ENCODE measurements around the gene TFEB.
A peak's percentile ranks its signal among the peaks of the same experiment; 100 is the strongest.

TFEB gene

GRCh38 chr6:41687501-41688175 is 47.8 kb downstream of the TFEB start:
- DNase-seq: no peak

DNA sequence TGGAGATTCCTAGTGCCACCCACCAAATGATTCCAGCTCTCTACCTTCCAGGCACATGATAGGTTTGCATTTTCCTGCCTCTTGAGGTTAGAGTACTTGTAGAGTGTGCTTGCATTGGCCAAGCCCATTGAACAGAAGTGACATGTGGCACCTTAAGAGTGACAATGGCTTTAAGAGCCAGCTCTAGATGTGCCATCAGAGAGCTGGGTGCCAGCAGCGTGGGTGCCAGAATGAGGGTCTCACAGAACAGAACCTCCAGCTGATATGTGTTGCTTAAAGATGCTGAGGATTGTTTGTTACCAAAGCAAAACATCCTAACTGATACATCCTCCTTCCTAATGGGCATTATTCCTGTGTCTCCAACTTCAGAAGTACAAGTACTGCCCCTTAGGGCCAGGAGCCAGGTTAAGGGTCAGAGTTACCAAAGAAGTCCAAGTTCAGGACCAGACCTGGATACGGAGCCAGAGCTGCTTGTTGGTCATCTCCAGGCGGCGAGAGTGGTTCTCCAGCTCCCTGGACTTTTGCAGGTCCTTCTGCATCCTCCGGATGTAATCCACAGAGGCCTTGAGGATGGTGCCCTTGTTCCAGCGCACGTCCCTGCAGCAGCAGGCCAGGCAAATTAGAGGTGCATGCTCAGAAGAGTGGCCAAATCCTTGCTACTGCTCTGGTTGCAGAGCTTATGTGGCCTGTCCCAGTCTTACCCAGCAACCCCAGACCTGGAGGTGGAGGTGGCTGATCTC is 49.6 kb downstream of the TFEB start:
- DNase-seq: no peak

DNA sequence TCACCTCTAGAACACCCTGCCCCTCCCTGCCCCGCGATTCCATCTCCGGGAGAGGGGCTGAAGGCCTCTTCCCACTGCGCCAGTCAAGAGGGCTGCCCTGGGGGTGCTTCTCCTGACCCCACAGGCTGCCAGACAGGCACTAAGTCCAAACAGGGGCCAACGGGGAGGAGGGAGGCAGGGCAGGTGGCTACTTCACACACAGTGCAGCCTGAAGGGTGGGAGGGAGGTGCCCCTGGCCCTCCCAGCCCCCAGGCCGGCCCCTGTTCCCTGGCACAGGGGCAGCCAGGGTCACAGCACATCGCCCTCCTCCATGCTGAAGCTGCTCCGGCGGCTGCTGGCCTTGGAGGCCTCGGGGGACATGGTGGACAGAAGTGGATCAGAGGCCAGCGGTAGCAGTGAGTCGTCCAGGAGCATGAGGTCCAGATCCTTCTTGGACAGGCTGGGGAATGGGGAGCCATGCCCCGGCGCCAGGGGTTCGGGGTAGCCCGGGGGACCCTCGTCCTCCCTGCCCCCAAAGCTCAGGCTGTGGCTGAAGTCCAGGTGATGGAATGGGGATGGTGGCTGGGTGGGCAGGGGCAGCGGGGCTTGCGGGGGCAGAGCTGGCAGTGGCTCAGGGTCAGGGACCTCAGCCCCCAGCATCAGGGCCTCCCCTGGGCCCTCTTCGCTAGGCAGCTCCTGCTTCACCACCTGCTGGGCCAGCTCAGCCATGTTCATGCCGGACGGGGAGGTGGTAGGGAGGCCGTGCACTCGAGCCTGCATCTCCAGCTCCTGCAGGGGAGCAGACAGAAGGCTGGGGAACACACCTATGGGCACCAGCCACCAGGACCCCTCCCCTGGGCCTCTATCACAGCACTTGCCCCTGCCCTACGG is 50.9 kb downstream of the TFEB start:
- DNase-seq: no peak

DNA sequence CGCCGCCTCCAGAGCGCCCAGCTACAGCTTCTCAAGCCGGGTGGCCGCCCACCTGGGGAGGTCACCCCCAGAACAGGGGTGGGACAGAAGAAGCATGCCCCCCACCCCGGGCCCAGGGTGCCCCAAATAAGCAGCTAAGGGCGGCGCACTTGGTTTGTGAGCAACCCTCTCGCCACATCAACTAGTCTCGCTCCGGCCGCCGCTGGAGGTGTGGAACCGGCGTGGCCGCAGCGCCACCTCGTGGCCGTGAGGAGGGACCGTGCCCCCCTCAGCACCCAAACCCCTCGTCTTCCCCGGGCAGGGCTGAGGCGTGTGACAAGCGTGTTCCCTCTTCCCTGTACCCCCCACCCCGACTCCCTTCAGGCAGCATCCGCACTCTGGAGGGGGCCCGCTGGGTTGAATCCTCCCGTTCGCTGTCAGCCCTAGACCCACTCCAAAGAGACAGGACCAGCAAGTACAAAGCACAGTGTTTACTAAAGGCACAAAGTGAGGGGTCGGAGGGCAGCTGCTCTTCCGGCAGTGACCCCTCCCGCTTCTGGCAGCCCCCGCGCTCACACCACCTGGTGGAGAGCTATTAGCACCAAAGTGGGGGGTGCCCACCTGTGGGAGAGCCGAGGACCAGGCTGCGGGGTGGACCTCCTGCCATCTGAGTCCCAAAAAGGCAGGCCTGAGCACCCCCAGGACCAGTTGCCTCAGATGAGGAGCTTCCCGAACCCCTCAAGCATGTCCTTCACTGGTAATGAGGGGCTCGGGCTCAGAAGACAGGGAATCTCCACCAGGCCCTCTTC is 51.7 kb downstream of the TFEB start:
- DNase-seq: peak; percentile 52 to 83

- no peak for DNase-seq
Observed at GRCh38 chr6:41683273-41683522, 52.2 kb downstream of the TFEB start.

- DNase-seq: no peak
Observed at GRCh38 chr6:41682497-41683272, 52.7 kb downstream of the TFEB start.

GRCh38 chr6:41682056-41682477 is 53.3 kb downstream of the TFEB start:
- DNase-seq: peak; percentile 89 to 96

DNA sequence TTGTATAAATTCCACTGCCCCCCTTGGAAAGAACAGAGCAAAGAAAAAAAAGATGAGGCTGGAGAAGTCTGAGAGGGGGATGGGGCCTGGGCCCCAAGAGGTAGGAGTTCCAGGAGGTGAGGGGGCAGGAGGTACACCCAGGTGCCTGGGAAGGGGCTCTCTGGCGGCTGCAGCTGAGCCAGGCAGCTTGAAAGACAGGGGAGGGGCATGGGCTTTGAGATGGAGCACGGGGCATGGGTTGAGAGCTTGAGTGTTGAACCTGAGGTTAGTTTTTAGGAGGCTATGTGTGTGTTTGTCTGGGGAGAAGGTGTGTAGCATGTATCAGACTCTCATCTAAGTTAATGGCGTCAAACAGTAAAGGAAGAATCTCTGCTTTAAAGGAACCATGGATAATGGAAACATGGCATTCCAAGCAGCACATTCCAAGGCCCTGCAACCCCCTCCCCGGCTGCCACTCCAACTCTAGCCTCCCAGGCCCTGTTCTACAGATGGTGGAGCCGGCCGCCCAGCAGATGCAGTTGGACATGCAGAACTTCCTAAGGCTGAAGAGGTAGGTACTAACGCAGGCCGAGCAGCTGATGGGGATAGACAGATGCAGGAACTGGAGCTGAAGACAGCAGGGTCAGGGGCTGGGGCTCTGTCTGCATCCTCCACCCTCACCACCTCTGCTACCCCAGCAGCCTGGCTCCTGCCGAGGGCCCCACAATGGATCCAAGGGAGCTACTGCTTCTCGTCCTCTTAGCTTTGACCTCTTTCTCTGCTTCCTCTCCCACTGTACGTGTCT is 55.0 kb downstream of the TFEB start:
- DNase-seq: no peak

DNA sequence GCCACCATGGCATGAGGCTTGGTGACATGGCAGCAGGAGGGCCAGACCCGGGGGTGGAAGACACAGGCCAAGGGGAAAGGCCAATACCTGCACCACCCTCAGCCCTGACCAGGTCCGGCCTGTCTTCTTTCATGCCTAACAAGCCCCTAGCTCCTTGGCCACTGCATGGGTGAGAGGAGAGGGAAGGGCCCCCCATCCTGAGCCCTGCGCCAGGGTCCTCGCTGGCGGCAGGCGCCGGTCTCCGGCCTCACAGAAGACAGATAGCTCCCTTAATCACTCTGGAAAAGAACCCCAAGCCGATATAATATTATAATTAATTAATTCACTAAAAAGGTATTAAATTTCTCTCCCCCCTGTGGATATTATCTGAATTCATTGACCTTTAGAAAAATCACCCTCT is 55.7 kb downstream of the TFEB start:
- no peak for DNase-seq

DNA sequence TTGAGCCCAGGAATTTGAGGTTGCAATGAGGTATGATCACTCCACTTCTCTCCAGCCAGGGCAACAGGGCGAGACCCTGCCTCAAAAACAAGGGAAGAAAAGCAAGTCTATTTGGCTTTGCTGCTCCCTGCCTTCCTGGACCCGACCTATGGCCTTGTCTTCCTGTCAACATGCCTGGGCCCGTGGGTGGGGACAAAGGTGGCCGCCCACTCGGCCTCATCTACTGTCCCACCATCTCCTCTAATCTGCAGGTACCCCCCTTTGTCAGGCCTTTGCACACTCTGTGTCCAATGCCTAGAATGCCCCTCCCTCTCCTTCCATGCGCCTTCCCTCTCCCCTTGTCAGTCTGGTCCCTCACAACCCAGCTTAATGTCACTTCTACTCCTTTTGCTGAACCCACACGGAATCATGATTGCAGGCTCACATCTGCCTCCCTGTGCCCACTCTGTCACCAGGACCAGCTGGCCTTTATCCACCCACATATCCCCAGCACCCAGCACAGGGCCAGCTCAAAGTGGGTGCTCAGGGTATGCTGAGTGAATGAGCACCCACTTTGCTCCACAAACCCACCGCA is 56.8 kb downstream of the TFEB start:
- no peak for DNase-seq

GRCh38 chr6:41677124-41677921 is 58.1 kb downstream of the TFEB start:
- no peak for DNase-seq

DNA sequence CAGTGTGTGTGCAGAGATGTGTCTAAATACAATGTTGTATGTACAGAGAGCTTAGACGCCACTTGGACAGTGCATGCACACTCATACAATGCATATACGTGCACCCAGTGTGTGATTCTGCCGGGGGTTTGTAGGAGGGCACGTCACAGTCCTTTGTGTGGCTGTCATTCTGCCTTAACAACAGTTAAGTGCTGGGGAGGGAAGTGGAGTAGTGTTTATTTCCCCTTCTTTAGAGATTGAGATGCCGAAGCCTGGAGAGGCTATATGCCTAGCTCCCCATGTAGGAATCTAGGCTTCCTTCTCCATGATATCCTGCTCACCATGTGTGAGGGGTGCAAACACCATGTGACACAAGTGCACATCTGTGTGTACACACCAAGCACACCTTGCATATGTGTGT is 59.0 kb downstream of the TFEB start:
- no peak for DNase-seq

DNA sequence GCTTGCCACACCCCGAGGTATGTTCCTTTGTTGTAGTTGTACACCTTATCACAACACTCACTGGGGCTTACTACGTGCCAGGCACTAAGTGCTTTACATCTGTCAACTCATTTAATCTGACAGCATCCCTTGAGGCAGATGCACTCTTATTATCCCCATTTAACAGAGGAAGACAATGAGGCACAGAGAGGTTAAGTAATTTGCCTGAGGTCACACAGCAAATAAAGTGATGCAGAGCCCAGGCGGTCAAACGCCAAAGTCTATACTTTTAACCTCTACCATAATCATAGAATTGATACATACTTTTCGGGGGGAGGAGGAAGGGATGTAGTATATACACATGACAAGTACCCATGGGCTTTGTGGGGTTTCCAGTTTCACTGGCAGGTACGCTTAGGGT is 59.4 kb downstream of the TFEB start:
- DNase-seq: no peak

DNA sequence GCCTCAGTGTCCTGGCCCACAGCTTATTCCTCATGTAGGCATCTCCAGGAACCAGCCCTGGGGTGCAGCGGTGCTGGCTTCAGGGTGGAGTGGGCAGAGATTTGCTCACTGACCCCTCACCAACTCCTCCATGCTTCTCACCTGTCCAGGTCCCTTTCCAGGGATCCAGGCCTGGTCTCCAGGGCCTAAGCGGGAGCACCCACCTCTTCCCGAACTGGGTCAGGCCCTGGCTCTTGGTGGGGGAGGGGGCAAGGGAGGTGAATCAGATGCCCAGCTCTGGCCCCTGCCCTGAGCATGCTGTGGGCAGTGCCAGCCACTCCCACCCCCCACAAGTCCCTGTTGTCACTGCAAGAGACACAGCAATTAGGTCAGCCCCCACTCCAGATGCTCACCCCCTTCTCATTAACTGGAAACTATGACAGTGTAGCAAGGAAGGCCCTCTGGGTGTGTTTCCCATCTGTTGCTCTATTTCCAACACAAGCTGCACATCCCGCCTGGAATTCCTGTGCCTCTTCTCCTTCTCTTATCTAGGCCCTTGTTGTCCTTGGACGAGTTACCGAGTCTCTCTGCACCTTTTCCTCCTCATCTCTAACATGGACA is 60.1 kb downstream of the TFEB start:
- DNase-seq: no peak

GRCh38 chr6:41674231-41675000 is 61.0 kb downstream of the TFEB start:
- DNase-seq: no peak

DNA sequence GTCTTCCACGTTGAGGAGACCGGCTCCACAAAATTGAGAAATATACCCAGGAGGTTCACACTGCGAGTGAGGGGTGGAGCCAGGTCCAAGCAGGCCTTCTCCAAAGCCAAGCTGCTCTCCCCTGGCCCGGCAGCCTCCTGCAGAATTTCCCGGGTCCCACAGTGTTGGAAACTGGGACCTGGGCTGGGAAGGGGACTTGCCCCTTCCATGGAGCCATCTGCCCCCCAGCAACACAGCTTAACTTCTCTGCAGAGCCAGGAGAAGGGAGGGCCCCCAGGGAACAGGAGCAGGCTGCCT is 61.8 kb downstream of the TFEB start:
- no peak for DNase-seq

GRCh38 chr6:41672816-41673703 is 62.3 kb downstream of the TFEB start:
- DNase-seq: no peak

- no peak for DNase-seq
Observed at GRCh38 chr6:41672016-41672415, 63.4 kb downstream of the TFEB start.
